Measurements from ENCODE around the gene LRRC18.

Gene LRRC18

GRCh38 chr10:48939790-48940325, at the start of gene LRRC18:
TSS of gene LRRC18 (minus strand) at chr10:48939840. CDS start at chr10:48914155, 25,685 bp downstream.
- no peak for DNase-seq (ENCODE audit: low read depth)

- DNase-seq (ENCODE audit: low read depth), result no peak
Measured at GRCh38 chr10:48985621-48986158, 46.0 kb upstream of the LRRC18 start.

DNA sequence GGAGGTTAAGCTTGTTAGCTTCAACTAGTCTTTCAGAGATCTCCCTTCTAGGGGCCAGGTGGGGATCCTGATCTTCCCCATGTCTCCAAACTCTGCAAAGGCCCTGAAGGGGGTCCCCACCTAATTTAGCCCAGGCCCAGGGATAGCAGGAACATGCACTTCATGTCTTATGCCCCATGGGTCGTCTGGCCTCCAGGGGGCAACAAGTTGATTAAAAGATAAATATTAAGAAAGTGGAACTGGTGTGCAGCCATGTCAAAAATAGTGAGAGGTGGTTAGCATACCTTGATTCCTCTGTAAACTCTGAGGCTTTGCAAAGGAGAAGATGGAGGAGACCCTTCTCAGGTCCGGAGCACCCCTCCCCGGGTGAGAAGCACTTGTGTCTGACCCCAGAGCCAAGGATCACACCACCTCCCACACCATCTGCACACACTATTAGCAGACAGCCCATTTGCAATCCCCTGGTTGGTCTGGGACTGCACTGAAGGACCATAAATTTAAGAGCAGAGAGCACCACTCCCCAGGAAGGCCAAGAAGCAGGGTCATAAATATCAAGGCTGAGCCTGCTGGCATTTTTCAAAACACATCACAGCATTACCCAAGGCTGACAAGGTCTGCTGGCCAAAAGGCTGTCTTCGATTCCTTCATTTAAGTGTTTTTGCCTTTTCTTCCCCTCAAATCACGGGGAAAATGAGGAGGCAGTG, 44.2 kb upstream of the LRRC18 start:
- DNase-seq (ENCODE audit: low read depth), result no peak

- no peak for DNase-seq (ENCODE audit: low read depth)
Measured at GRCh38 chr10:48982584-48982983, 42.9 kb upstream of the LRRC18 start.

GRCh38 chr10:48981310-48981907, 41.8 kb upstream of the LRRC18 start:
- no peak for DNase-seq (ENCODE audit: low read depth)

- no peak for DNase-seq (ENCODE audit: low read depth)
Measured at GRCh38 chr10:48978318-48978717, 38.7 kb upstream of the LRRC18 start.

GRCh38 chr10:48976196-48976595, 36.6 kb upstream of the LRRC18 start:
- no peak for DNase-seq (ENCODE audit: low read depth)

DNA sequence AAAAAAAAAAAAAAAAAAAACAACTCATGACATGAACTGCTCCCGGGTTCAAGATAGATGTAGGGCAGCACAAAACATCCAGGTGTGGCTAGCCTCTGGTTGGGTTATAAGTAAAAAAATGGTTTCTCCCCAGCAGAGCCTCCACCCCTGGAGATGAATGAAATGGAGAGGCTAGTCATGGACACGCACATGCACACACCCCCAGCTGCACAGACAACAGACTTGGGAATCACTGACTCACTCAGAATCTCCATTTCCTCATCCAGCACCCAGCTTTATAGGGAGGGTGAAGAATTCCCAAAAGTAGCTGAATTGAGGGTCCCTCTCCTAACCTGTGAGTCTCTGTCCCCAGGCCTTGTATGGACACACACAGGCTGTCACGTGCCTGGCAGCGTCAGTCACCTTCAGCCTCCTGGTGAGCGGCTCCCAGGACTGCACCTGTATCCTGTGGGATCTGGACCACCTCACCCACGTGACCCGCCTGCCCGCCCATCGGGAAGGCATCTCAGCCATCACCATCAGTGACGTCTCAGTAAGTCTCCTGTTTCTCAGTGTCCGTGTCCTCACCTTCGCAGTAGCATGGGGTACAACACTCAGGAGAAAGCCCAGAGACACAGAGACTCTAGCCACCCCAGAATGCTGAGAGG, 35.0 kb upstream of the LRRC18 start:
- no peak for DNase-seq (ENCODE audit: low read depth)

- no peak for DNase-seq (ENCODE audit: low read depth)
Measured at GRCh38 chr10:48973065-48973464, 33.4 kb upstream of the LRRC18 start.

DNA sequence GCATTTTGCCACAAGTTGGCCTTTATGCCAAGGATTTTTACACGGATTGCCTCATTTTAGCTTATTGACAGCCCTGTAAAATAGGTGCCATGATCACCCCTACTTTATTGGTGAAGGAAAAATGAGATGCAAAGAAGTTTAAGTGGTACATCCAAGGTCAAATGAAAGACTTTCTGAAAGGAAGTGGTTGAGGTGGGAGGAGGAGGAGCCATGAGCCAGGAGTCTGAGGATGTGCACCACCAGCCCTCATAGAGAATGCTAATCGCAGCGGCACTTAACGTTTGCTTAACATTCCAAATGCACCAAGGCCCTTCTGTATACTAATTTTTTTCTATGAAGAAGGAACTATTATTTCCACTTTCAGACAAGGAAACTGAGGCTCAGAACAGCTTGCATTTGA, 31.0 kb upstream of the LRRC18 start:
- DNase-seq (ENCODE audit: low read depth), result no peak

GRCh38 chr10:48970046-48970445, 30.4 kb upstream of the LRRC18 start:
- DNase-seq (ENCODE audit: low read depth), result no peak

DNA sequence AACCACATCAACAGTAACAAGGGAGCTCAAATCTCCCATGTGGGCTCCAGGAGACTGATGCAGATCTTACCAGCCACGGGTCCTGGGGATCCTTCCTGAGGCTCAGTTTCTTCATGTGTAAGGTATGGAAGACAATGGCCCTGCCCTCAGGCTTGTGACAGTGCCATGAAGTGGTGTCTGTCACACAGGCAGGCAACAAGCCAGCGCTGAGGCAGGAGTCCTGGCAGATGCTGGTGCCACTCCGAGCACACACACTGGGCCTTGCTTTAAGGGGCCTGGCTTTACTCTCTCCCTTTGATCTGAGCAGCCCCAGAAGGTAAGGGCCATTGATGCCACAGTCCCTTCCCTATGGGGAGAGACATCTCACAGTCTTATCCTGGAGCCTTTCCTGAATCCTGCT, 28.4 kb upstream of the LRRC18 start:
- no peak for DNase-seq (ENCODE audit: low read depth)

- no peak for DNase-seq (ENCODE audit: low read depth)
Measured at GRCh38 chr10:48965460-48965859, 25.8 kb upstream of the LRRC18 start.

- no peak for DNase-seq (ENCODE audit: low read depth)
Measured at GRCh38 chr10:48964038-48964437, 24.4 kb upstream of the LRRC18 start.

DNA sequence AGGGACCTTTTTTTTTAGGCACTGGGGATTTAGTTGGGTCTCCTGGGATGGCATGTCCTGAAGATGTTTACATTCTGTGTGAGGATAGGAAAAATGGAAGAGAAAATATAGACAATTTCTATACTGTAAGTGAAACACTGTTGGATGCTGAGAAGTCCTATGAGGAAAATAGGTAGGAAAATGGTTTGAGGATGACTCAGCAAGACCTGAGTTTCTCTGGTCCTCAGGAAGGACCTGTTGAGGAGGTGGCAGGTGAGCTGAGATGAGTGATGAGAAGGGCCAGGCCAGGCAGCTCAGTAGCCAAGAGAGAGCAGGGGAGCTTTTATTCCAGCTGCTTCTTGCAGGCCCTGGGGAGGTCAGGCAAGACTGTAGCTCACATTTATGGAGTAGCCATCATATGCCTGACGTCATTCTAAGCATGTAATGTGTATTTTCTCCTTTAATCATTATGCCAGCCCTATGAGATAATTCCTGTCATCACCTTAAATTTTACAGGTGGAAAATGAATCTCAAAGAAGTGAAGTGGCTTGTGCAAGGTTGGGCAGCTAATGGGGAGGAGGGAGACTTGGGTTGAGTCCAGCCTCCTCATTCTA, 19.1 kb upstream of the LRRC18 start:
- DNase-seq (ENCODE audit: low read depth), result no peak

DNA sequence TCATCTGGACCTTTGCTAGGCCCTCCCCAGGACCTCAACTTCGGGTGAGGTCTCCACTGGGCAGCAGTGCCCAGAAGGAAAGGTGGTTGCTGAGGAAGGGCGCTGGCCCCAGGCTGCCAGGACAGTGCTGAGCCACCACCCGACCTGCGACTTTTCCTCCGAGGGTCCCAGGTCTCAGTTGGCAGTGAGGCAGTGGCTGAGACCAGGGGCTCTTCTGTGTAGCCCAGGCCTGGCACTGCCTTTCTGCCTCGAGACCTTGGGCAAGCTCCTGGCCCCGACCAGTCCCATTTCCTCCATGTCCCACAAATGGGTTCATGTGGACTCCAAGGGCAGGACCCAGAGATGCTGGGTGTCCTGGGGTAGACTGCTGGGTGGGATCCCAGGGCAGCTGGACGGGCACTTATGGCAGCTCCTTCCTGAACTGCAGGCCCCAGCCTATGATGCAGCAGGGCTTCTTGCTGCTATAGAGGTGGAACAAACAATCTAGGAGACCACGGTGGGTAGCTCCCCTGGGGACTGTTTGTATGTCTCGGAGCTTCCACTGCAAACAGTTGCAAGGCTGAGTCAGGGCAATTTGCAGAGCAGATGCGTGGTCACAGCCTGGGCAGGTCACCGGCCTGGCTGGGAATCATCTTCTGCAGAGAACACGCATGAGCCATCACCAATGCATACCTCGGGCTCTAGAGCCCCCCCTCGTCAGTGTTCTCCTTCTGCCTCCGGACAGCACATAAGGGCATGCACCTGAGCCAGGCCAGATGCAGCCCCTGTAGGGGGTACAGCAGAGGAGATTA, 17.9 kb upstream of the LRRC18 start:
- DNase-seq (ENCODE audit: low read depth), result no peak

- DNase-seq (ENCODE audit: low read depth), result no peak
Measured at GRCh38 chr10:48951707-48952106, 12.1 kb upstream of the LRRC18 start.

GRCh38 chr10:48948470-48949037, 8.9 kb upstream of the LRRC18 start:
- DNase-seq (ENCODE audit: low read depth), result no peak

GRCh38 chr10:48947690-48948469, 8.2 kb upstream of the LRRC18 start:
- no peak for DNase-seq (ENCODE audit: low read depth)

DNA sequence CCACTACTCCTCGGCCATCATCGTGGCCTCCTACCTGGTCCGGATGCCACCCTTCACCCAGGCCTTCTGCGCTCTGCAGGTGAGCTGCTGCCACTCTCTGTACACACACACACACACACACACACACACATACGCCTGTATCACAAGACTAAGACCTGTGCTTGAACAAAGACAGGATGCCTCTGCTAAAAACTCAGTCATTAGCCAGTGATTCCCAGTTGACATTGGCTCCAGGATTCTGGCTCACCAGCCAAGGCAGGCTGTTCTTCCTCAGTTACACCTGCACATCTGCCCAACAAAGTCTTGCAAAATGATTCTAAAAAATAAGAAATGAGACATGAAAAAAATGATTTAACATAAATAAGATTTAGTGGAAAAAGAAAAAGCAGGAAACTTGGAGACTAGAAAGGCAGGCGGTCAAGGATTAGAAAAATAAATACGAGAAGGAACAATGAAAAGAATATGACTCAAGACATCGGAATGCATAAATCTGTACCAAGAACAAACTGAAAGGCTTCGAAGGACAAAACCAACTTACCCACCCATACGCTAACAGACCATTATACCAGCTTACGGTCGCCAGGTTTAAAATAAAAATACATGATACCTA, 7.4 kb upstream of the LRRC18 start:
- DNase-seq (ENCODE audit: low read depth), result no peak
